ENCODE measurements around the gene HAUS1.

The HAUS1 gene

GRCh38 chr18:46104128-46104911, at the start of gene HAUS1:
HAUS1 (plus strand) TSS chr18:46104385; CDS start chr18:46104412, 27 bp downstream.
- DNase-seq (ENCODE audit: low read depth in 2 of 2), result peak; percentile 74 to 79

- DNase-seq (ENCODE audit: low read depth in 2 of 2), result no peak
Measured at GRCh38 chr18:46054956-46055837, 49.0 kb upstream of the HAUS1 start.

- DNase-seq (ENCODE audit: low read depth in 2 of 2), result no peak
Measured at GRCh38 chr18:46055838-46056230, 48.4 kb upstream of the HAUS1 start.

- no peak for DNase-seq (ENCODE audit: low read depth in 2 of 2)
Measured at GRCh38 chr18:46060359-46060841, 43.8 kb upstream of the HAUS1 start.

GRCh38 chr18:46061387-46061786, 42.8 kb upstream of the HAUS1 start:
- no peak for DNase-seq (ENCODE audit: low read depth in 2 of 2)

GRCh38 chr18:46061796-46062195, 42.4 kb upstream of the HAUS1 start:
- no peak for DNase-seq (ENCODE audit: low read depth in 2 of 2)

GRCh38 chr18:46062781-46063180, 41.4 kb upstream of the HAUS1 start:
- DNase-seq (ENCODE audit: low read depth in 2 of 2), result no peak

- DNase-seq (ENCODE audit: low read depth in 2 of 2), result no peak
Measured at GRCh38 chr18:46067438-46068007, 36.7 kb upstream of the HAUS1 start.

- no peak for DNase-seq (ENCODE audit: low read depth in 2 of 2)
Measured at GRCh38 chr18:46068763-46069162, 35.4 kb upstream of the HAUS1 start.

- no peak for DNase-seq (ENCODE audit: low read depth in 2 of 2)
Measured at GRCh38 chr18:46069524-46069923, 34.7 kb upstream of the HAUS1 start.

- DNase-seq (ENCODE audit: low read depth in 2 of 2), result no peak
Measured at GRCh38 chr18:46070232-46070631, 34.0 kb upstream of the HAUS1 start.

- no peak for DNase-seq (ENCODE audit: low read depth in 2 of 2)
Measured at GRCh38 chr18:46070815-46071652, 33.2 kb upstream of the HAUS1 start.

- DNase-seq (ENCODE audit: low read depth in 2 of 2), result peak; percentile 47 to 49
Measured at GRCh38 chr18:46071653-46072375, 32.4 kb upstream of the HAUS1 start, which contains the start of gene PSTPIP2. PSTPIP2 (minus strand) TSS chr18:46072260; CDS start chr18:46072188, 72 bp downstream.

- DNase-seq (ENCODE audit: low read depth in 2 of 2), result no peak
Measured at GRCh38 chr18:46072376-46072867, 31.8 kb upstream of the HAUS1 start.

GRCh38 chr18:46072959-46073358, 31.2 kb upstream of the HAUS1 start:
- DNase-seq (ENCODE audit: low read depth in 2 of 2), result no peak

- peak in 1 of 2 donors; percentile 29 for DNase-seq (ENCODE audit: low read depth in 2 of 2)
Measured at GRCh38 chr18:46073474-46074331, 30.5 kb upstream of the HAUS1 start.

GRCh38 chr18:46079336-46079735, 24.8 kb upstream of the HAUS1 start:
- no peak for DNase-seq (ENCODE audit: low read depth in 2 of 2)

- DNase-seq (ENCODE audit: low read depth in 2 of 2), result no peak
Measured at GRCh38 chr18:46080156-46080555, 24.0 kb upstream of the HAUS1 start.

GRCh38 chr18:46084431-46084830, 19.8 kb upstream of the HAUS1 start:
- DNase-seq (ENCODE audit: low read depth in 2 of 2), result no peak

All from stimulated activated CD8-positive, alpha-beta memory T cell treated with anti-CD3 and anti-CD28 coated beads, Interleukin-15, amount 100 ng/mL, for 48 hours (primary cell).